ENCODE results near the gene NT5C1B.

DNA sequence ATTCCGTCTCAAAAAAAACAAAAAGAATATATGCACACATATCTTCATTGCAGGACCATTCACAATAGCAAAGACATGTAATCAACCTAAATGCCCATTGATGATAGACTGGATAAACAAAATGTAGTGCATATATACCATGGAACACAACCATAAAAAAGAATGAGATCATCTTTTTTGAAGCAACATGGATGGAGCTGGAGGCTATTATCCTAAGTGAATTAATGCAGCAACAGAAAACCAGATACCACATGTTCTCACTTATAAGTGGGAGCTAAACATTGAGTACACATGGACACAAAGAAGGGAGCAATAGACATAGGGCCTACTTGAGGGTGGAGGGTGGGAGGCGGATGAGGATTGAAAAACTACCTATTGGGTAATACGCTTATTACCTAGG, 8.8 kb downstream of the NT5C1B start:
- TF ChIP-seq EZH2phosphoT487 (IDR thresholded peaks at IDR 0.05; ENCODE audit: low read depth), result no peak
- TF ChIP-seq, protein P1, sequence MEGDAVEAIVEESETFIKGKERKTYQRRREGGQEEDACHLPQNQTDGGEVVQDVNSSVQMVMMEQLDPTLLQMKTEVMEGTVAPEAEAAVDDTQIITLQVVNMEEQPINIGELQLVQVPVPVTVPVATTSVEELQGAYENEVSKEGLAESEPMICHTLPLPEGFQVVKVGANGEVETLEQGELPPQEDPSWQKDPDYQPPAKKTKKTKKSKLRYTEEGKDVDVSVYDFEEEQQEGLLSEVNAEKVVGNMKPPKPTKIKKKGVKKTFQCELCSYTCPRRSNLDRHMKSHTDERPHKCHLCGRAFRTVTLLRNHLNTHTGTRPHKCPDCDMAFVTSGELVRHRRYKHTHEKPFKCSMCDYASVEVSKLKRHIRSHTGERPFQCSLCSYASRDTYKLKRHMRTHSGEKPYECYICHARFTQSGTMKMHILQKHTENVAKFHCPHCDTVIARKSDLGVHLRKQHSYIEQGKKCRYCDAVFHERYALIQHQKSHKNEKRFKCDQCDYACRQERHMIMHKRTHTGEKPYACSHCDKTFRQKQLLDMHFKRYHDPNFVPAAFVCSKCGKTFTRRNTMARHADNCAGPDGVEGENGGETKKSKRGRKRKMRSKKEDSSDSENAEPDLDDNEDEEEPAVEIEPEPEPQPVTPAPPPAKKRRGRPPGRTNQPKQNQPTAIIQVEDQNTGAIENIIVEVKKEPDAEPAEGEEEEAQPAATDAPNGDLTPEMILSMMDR (IDR thresholded peaks at IDR 0.05; ENCODE audit: low read depth, low read length), result no peak
